Gastroesophageal sphincter (tissue), 4 donors: Measurements from ENCODE around the gene CACNA1C. TPM values are rescaled to one million over a fixed set of nuclear protein-coding genes. Genes with fewer than 3 reads are reported as not detected.
A peak's percentile ranks its signal among the peaks of the same experiment; 100 is the strongest.

ENCODE experiments used
- ATAC-seq: fragments of 150-250 bp; one replicate; pipeline ENCODE4 v1.9.1; 2016; ENCODE audit warnings: mild to moderate bottlenecking, moderate library complexity
- H3K27ac ChIP-seq, 4 donors: fragments of 200-600 bp; sonication (generic) in 3 of 4; 1 replicate in 3 of 4; 2 replicates in 1 of 4; pipeline ENCODE4 v1.5.1; 2016 to 2019
- H3K27me3 ChIP-seq: fragments of 200-600 bp; sonication (generic); one replicate; pipeline ENCODE4 v1.5.1; 2019
- H3K36me3 ChIP-seq, 2 donors: fragments of 200-600 bp; sonication (generic); one replicate each; pipeline ENCODE4 v1.5.1; 2019; ENCODE audit warnings: control low read depth in 1 of 2
- H3K4me1 ChIP-seq, 3 donors: fragments of 200-600 bp; sonication (generic); 1 replicate in 2 of 3; 2 replicates in 1 of 3; pipeline ENCODE4 v1.5.1; 2016 to 2019; ENCODE audit warnings: control low read depth in 2 of 3
- H3K4me3 ChIP-seq, 2 donors: fragments of 200-600 bp; sonication (generic); one replicate each; pipeline ENCODE4 v1.5.1; 2019; ENCODE audit warnings: mild to moderate bottlenecking in 1 of 2, moderate library complexity in 1 of 2
- H3K9me3 ChIP-seq, 3 donors: fragments of 200-600 bp; sonication (generic); one replicate each; pipeline ENCODE4 v1.5.1; 2017 to 2019; ENCODE audit warnings: control low read depth in 2 of 3
- CTCF ChIP-seq, 4 experiments: fragments of 200-600 bp in 2 of 4; fragments of 450-650 bp in 2 of 4; sonication (generic) in 1 of 4; IDR thresholded peaks; one replicate each; pipeline ENCODE4 v1.5.1; 2017 to 2019; ENCODE audit warnings: antibody characterized with exemption in 4 of 4, mild to moderate bottlenecking in 2 of 4, moderate library complexity in 2 of 4
- EP300 ChIP-seq: sonication (generic); formaldehyde crosslinking; IDR thresholded peaks from one replicate; pipeline ENCODE4 v1.6.1; 2017; ENCODE audit warnings: antibody characterized with exemption, mild to moderate bottlenecking
- POLR2A ChIP-seq, 2 donors: fragments of 450-650 bp; IDR thresholded peaks; one replicate each; pipeline ENCODE4 v1.6.1; 2017; ENCODE audit warnings: antibody characterized with exemption in 2 of 2, mild to moderate bottlenecking in 2 of 2, moderate library complexity in 1 of 2
- POLR2AphosphoS5 ChIP-seq: sonication (generic); formaldehyde crosslinking; IDR thresholded peaks from one replicate; pipeline ENCODE4 v1.6.1; 2017; ENCODE audit warnings: antibody characterized with exemption
- WGBS, 2 donors: methylation state at CpG; one replicate each; pipeline ENCODE4 v1.1.5; 2018; ENCODE audit warnings: low coverage in 1 of 2; 5-methylcytosine and 5-hydroxymethylcytosine counted together
- total RNA-seq, 4 donors: library from RNA; depleted of rRNA; stranded (reverse); fragments of >200 nt; gene quantifications; one replicate each; pipeline ENCODE4 v1.1.0, GENCODE V29; 2016

The CACNA1C gene
- total RNA-seq, 4 donors from 2014 or later, result 22.9 to 96.2 (median 41.4) TPM

- no peaks in the 10 kb centered on the region for H3K27me3 ChIP-seq
- WGBS, 2 donors, result 7 to 37% methylated on average over 2 of the region's 11 CpGs
- H3K36me3 ChIP-seq, result no peaks in the 10 kb centered on the region
- ATAC-seq, result peak; percentile 57
- no peak for TF ChIP-seq EP300
- TF ChIP-seq CTCF (IDR thresholded peaks at IDR 0.05), result no peak
- TF ChIP-seq POLR2AphosphoS5, result no peak
- TF ChIP-seq POLR2A (IDR thresholded peaks at IDR 0.05), result no peak
- H3K27ac ChIP-seq, result peak overlapping the region; percentile 5 to 83 (median 78)
- no peak overlapping the region for H3K4me3 ChIP-seq
- H3K4me1 ChIP-seq, result peaks cover 0 to 65% (median 30%) of the 10 kb centered on the region in 3 donors
- H3K9me3 ChIP-seq, result no peaks in the 10 kb centered on the region
Observed at GRCh38 chr12:2348482-2348852, 295.7 kb downstream of the CACNA1C start.

- Histone ChIP-seq H3K9me3 (no peaks in the 10 kb centered on the region), H3K27ac (no peak overlapping the region), H3K36me3 (no peaks in the 10 kb centered on the region), H3K27me3 (no peaks in the 10 kb centered on the region), H3K4me1 (peaks cover 0 to 60% (median 23%) of the 10 kb centered on the region in 3 donors), H3K4me3 (no peak overlapping the region)
- no peak for ATAC-seq
- TF ChIP-seq CTCF (IDR thresholded peaks at IDR 0.05) (no peak), POLR2A (IDR thresholded peaks at IDR 0.05) (no peak), POLR2AphosphoS5 (no peak), EP300 (no peak)
- no CpG with 5 or more reads among the region's 8 CpGs for WGBS, 2 donors
Observed at GRCh38 chr12:2351161-2351560, 298.4 kb downstream of the CACNA1C start.

- TF ChIP-seq EP300 (no peak), POLR2AphosphoS5 (no peak), POLR2A (IDR thresholded peaks at IDR 0.05) (no peak), CTCF (IDR thresholded peaks at IDR 0.05) (no peak)
- Histone ChIP-seq H3K4me1 (peaks cover 0 to 50% (median 19%) of the 10 kb centered on the region in 3 donors), H3K36me3 (no peaks in the 10 kb centered on the region), H3K27me3 (no peaks in the 10 kb centered on the region), H3K27ac (no peak overlapping the region), H3K9me3 (no peaks in the 10 kb centered on the region), H3K4me3 (no peak overlapping the region)
- 83 to 93% methylated on average over 6 of the region's 6 CpGs for WGBS, 2 donors
- ATAC-seq, result no peak
Observed at GRCh38 chr12:2352203-2352602, 299.4 kb downstream of the CACNA1C start.

GRCh38 chr12:2353281-2353680 is 300.5 kb downstream of the CACNA1C start:
- H3K4me1 ChIP-seq, result peaks cover 0 to 49% (median 14%) of the 10 kb centered on the region in 3 donors

More at GRCh38 chr12:2353281-2353680, 300.5 kb downstream of the CACNA1C start:
- no peaks in the 10 kb centered on the region for H3K27me3 ChIP-seq
- TF ChIP-seq CTCF (IDR thresholded peaks at IDR 0.05) (no peak), EP300 (no peak), POLR2AphosphoS5 (no peak), POLR2A (IDR thresholded peaks at IDR 0.05) (no peak)
- ATAC-seq, result no peak
- H3K9me3 ChIP-seq, result no peaks in the 10 kb centered on the region
- H3K27ac ChIP-seq, result no peak overlapping the region
- no CpG with 5 or more reads among the region's 9 CpGs for WGBS, 2 donors
- no peak overlapping the region for H3K4me3 ChIP-seq
- H3K36me3 ChIP-seq, result no peaks in the 10 kb centered on the region
